Glomerular visceral epithelial cell (primary cell): Measurements from ENCODE around the gene KHDRBS2.

ENCODE experiments used
- DNase-seq: peaks from one replicate; pipeline ENCODE4 v3.0.0-alpha.2; 2016; ENCODE audit errors: extremely low spot score

The KHDRBS2 gene

DNA sequence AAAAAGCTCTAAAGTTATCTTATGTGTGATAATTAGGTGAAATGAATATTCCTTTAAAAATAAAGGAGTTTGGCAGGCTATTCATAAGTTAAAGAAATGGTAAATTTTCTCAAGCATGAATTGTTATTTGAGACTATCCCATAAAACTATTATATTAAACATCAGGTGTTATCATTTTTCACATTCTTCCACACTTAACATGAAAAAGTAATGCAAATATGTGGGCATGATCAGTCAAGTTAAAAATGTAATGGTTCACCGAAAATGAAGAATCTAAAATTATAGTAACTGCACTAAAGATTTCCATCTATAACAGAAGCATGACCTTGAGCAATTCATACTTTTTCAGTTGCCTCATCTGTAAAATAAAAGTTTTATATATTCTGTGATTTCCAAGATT is 110.8 kb downstream of the KHDRBS2 start:
- no peak for DNase-seq

DNA sequence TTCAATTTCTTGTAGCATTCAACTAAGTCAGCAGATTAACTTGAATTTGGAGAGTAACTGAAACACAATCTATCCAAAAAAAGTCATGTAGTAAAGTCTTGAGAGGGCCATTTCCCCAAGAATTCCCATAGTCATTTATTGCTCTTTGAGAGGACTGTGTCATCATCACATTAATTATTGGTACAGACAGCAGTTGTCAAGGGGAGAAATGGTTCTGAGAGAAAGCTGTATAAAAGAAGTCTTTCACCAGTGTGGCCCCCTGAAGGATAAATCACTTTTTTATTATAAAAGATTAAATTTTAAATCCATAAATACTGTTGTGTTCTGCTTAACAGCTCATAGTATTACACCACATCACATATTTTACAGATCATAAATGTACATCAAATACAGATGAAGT is 111.5 kb downstream of the KHDRBS2 start:
- no peak for DNase-seq

DNA sequence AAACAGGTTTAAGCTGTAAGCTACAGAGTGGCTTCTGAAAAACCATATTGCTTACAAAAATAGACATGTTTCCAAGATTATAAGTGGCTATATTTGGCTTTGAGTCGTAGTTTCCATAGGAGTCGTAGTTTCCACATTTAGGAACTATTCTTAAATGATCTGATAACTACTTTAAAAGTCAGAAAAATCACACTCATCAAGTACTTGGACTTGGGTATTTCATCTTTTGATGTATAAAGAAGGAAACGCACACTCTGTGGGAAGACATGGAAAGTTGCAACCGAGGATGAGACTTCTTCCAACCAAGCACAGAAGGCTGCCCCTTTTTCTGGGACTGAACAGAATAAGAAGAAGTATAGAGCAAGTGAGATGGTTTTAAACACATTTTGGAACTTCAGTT is 118.3 kb downstream of the KHDRBS2 start:
- DNase-seq: no peak

- DNase-seq: no peak
Measured at GRCh38 chr6:62162858-62163257, 123.2 kb downstream of the KHDRBS2 start.

DNA sequence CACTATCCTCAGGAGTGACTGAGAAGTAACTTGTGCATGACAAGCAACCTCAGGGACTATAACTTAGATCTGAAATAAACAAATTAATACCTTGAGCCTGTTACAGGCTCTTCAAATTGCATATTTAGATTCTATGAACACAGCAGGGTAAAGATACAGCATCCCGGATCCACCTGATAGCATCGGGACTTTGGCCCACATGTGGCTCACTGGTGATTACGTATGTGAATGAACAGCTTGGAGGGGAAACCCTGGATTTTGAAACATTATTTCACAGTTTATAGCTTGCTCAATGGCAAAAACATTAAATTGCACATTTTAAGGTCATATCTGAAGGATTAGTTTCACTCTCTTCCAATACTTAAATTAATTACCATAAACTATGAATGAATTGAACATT is 133.2 kb downstream of the KHDRBS2 start:
- no peak for DNase-seq

- DNase-seq: peak; percentile 11
Measured at GRCh38 chr6:62150048-62150663, 135.9 kb downstream of the KHDRBS2 start.

GRCh38 chr6:62146954-62147853 is 138.8 kb downstream of the KHDRBS2 start:
- DNase-seq: no peak

DNA sequence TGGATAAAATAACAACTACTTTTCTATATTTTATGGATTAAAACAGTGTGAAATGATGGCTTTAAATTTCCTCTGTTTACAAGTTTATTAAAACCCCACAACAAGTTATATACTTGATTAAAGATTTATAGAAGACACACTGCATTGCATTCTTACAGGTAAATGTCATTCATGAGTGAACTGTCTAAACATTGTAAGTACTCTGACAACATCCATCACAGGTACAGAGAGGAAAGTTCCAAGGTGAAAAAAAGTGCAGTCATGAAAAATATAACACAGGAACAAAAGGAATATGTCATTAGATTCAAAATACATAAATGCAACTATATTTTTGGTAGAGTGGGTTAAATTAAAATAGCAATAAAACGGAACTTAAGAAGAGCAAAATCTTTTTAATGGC is 156.9 kb downstream of the KHDRBS2 start:
- no peak for DNase-seq

- DNase-seq: no peak
Measured at GRCh38 chr6:62119401-62119800, 166.6 kb downstream of the KHDRBS2 start.

GRCh38 chr6:62103186-62103859 is 182.7 kb downstream of the KHDRBS2 start:
- DNase-seq: no peak

GRCh38 chr6:62102387-62102786 is 183.6 kb downstream of the KHDRBS2 start:
- no peak for DNase-seq

DNA sequence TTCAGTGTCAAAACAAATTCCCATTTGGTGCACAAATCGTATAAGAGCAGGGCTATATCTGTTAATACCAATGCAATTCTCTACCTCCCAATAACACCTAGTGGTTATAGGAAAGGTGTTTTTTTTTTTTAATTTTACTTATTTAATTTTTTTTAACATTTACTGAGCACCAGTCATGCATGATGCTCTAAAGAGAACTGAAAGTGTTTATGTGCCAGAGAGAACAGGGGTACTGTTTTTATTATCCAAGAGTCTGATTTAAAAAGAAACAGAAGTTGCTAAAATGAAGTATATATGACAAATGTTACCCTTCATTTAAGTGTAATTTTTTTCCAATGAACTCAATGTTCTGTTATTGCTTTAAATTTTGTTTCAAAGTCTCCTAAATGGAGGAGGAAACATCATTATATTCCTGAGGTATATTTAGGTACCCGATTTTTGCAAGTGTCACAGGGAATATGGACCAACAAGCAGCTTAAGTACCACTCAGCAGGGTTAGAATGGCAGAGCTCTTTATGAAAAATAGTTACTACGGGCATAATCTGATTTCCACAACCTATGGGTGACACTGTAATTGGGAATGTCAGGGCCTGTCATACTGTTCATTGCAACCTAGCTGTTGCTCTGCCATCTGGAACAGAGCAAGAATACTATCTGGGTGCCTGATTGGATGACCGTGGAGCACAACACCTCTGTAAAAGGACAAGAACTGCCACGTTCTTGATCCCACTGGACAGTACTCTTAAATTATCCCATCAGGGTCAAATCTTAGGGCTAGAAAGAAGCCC is 195.4 kb downstream of the KHDRBS2 start:
- DNase-seq: no peak

DNA sequence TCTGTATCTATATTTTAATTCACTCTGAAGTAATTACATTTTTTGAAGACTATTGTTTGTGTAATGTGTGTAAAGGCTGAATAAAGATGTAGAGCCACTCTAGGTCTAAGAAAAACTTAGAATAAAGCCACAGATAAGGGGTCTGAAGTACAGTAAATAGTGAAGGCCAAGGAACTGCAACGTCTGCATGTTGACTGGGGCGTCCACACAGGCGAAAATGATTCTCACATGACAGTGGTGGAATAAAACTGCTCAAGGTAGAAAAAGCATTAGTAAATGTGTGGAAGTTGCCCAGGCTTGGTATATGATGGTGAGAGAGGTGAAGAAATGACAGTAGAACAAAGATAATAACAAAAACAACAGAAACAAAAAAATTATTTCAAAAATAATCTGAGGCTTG is 196.2 kb downstream of the KHDRBS2 start:
- no peak for DNase-seq

GRCh38 chr6:62086047-62086446 is 200.0 kb downstream of the KHDRBS2 start:
- DNase-seq: no peak

GRCh38 chr6:62075869-62076268 is 210.2 kb downstream of the KHDRBS2 start:
- DNase-seq: no peak

DNA sequence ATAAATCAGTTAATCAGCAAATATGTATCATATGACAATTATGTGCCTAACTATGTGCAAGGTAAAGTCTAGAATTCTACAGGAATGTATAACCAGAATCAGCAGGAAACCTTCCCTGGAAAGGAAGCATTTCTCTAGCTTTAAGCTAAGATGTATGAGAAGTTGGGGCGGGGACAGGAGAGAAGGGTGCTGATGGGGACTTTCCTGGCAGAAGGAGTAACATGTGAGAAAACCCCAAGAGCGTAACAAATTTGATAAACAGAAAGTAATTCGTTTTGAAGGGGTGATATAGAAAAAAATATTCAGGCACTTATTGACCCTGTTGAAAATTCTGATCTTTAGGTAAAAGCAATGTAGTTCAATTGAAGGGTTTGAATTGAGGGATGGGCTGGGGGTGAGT is 226.1 kb downstream of the KHDRBS2 start:
- DNase-seq: no peak

DNA sequence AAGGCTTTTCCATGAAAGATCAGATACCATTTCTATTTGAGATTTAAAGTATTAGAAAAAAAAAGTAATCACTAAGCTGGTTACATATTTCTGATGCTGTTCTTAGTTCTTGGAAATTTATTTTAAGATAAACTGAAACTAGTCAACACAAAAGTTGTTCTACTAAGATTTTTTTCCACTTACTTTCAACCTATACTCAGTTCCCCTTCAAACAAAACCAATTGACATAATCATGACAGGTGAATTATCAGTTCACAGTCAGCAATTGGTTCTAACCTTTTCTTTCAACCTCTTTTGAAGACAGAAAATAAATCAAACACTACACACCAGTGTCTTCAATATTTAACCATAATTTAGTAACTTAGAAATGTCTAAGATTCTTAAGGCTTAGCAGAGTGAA is 228.7 kb downstream of the KHDRBS2 start:
- DNase-seq: no peak

DNA sequence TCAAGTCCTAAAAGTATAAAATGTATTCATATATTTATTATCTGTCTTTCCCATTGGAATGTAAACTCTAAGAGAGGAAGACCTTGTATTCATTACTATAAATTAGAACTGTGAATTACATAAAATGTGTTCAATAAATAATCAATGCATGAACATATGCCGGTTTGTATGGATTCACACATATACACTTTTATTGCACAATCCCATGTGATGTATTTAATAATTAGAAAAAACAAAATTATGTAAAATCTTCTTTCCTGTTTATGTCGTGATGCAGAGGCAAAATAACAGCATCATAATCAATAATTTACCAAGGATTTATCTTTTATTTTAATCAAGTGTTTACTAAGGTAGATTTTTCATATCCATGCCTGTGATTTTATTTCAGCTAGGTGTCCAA is 240.5 kb downstream of the KHDRBS2 start:
- no peak for DNase-seq

GRCh38 chr6:62043084-62043483 is 242.9 kb downstream of the KHDRBS2 start:
- no peak for DNase-seq

GRCh38 chr6:62042429-62042828 is 243.6 kb downstream of the KHDRBS2 start:
- DNase-seq: no peak

GRCh38 chr6:62039605-62040004 is 246.4 kb downstream of the KHDRBS2 start:
- DNase-seq: no peak

- no peak for DNase-seq
Measured at GRCh38 chr6:62037445-62037844, 248.6 kb downstream of the KHDRBS2 start.
